ENCODE measurements around the gene RNF41. TPM values are rescaled to one million over a fixed set of nuclear protein-coding genes. Genes with fewer than 3 reads are reported as not detected.

The RNF41 gene
- total RNA-seq, 1 experiment from 2014 or later, result 54.9 TPM

DNA sequence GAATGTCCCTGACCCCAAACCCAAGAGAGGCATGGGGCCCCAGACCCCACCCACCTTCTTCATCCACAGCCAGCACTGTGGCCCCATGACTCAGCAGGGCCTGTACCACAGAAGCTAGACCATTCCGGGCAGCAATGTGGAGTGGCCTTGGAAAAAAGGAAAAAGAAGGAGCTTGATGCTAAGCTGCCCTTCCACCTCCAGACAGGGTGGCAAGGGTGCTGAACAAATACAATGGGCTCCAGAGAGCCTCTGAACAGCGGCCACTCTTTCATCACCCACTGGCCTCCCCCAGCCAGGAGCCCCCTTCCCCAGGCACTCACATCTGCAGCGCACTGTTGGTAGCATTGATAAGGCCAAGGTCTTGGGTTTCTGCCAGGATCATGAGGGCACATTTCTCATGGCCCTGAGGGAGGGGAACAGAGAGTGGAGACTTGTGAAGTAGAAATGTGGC lies 22.0 kb upstream of the RNF41 start:
- no peak for DNase-seq (ENCODE audit: low read depth)

DNA sequence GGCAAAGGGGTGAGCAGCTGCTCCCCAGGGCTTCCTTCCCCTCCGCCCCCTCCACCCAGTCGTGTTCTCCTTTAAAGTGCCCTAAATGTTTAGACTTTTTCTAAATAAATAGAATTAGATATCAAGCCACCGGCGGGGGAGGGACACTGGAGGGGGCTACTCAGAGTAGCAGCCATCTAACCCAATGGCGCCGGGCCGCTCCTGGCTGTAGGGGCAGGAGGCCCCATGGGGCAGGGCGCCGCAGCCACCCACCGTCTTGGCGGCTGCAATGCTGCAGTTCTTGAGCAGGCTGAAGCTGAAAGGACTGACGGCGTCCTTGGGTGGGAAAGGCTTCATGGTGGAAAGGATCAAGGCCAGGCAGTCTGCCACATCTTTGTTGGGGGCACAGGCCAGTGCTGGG lies 21.3 kb upstream of the RNF41 start:
- DNase-seq (ENCODE audit: low read depth), result no peak

DNA sequence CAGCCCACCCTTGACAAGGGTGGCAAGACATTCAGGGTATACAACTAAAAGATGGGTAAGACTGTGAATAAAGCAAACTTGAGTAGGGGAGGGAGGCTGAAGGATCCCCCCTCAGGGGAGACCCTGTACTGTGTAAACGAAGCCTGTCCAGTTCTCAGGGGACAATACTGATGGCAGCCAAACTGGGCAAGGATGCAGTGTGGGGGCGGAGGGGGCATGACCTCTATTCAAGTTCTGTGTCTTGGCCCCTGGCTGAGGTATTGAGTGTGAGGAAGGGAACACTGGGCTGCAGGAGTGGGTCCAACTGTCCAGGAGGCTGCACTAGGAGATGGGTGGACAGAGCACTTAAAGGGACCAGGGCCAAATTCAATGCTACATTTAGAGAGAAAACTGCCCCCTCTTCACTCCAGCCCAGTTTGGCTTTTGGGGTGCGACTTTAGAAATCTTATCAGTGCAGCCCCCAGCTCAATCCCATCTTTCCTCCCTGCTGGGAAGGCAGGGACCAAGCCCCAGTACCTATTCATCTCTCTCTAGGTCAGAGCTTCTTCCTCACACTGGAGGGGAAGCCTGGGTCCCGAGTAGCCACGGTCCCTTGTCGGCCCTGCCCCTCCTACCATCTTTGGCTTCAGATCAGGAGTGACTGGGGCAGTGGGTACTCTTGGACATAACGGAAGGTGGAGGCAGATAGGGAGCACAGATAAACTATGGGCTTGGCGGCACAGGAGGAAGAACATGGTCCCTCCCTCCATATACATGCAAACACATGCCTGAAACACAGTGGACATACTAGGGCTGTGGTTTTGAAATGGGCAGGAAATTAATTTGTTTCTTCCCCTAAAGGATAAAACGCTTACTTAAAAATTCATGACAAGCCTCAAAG lies 19.9 kb upstream of the RNF41 start:
- DNase-seq (ENCODE audit: low read depth), result no peak

DNA sequence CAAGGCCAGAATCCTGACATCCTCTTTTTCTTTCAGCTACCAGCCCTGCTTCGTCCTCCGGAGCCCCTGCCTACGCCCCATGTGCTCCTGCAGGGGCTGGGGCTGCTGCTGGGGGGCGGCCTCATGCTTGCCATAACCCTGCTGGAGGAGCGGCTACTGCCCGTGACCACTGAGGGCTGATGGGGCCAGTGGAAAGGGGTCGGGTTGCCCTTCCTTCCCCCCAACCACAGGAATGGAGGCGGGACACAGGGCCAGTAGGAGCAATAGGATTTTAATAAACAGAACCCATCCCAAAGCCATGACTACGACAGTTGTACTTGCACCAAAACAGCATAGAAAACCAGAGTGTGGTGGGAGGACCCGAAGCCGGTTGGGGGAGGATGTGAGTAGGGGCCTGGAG lies 15.8 kb upstream of the RNF41 start:
- no peak for DNase-seq (ENCODE audit: low read depth)

DNA sequence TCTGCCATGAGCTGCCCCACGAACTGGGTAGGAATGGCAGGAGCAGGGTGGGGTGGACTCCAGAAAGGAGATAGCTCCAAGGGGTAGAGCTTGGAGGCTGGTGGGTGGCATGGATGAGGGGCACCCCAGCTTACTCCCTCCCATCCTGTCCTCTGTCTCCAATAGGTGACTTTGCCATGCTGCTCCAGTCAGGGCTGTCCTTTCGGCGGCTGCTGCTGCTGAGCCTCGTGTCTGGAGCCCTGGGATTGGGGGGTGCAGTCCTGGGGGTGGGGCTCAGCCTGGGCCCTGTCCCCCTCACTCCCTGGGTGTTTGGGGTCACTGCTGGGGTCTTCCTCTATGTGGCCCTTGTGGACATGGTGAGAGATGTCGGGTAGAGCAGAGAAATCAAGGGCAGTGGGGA lies 15.3 kb upstream of the RNF41 start:
- no peak for DNase-seq (ENCODE audit: low read depth)

DNA sequence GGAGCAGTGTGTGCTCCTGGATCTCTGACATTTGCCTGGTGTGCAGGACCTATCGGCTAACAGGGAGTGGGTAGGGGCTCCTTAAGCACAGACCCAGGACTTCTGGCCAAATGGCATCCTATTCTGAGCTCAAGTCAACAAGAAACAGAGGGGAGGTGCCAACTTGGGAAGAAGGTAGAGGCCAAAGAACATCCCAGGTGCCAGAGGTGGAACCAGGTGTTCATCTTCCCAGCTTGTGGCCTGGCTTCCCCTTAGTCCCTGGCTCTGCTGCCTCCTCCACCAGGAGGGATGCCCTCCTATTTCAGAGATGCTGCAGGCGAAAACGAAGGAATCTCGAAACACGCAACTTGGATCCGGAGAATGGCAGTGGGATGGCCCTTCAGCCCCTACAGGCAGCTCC lies 14.4 kb upstream of the RNF41 start:
- DNase-seq (ENCODE audit: low read depth), result no peak

DNA sequence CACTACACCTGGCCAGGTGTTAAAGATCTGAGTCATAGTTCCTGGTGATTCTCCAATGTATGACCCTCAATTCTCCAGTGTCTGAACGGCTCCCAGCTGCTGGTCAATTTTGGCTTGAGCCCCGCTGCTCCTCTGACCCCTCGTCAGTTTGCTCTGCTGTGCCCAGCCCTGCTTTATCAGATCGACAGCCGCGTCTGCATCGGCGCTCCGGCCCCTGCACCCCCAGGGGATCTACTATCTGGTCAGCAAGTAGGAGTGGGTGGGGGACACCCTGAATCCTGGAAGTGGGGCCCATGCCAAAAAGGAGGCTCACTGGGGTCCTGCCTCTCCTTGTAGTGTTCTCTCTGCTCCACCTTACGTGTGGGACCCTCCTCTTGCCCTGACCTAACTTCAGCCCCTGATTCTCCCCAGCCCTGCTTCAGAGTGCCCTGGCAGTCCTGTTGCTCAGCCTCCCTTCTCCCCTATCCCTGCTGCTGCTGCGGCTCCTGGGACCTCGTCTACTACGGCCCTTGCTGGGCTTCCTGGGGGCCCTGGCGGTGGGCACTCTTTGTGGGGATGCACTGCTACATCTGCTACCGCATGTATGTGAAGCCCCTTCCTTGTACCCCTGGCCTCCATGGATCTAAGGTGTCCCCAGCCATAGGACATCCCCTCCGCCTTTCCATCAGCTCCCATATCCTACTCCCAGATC lies 13.2 kb upstream of the RNF41 start:
- no peak for DNase-seq (ENCODE audit: low read depth)

DNA sequence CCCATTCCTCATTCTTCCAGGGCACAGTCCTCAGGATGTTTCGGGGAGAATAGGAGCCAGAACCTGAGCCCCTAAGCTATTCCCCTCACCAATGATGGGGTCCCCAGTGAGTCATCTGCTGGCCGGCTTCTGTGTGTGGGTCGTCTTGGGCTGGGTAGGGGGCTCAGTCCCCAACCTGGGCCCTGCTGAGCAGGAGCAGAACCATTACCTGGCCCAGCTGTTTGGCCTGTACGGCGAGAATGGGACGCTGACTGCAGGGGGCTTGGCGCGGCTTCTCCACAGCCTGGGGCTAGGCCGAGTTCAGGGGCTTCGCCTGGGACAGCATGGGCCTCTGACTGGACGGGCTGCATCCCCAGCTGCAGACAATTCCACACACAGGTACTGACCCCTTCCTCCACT lies 9.5 kb upstream of the RNF41 start:
- DNase-seq (ENCODE audit: low read depth), result no peak

DNA sequence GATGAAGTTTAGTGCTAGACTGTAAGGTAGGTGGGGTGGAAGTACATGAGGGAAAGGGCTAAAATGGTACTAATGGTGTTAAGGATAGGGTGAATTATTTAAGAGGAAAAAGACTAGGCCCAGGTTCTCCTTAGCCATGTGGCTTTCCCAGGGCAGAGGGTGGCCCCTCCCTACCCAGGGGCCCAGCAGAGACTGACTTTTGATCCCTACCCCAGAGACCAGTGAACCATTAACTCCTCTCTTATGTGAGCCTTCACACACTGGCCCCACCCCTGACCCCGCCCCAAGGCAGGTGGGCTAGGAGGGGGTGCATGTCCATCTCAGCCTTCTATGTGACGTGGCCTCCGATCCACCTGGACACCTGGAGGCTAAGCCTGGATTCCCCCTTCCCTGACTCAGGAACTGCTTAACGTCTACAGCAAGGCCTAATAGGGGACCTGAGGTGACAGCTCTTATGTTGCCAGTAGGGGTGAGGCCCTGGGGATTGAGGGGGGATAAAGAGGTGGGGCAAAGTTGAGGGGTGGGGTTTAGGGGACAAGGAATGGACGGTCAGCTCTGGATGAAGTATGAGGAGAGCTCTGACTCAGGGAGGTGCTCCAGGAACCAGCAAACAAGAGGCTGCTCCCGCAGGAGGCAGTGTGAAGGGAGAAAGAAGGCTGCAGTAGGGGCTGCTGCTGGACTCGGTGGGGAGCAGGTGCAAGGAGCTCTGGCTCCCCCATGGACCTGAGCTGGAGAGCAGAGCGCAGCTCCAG lies 8.9 kb upstream of the RNF41 start:
- DNase-seq (ENCODE audit: low read depth), result no peak

DNA sequence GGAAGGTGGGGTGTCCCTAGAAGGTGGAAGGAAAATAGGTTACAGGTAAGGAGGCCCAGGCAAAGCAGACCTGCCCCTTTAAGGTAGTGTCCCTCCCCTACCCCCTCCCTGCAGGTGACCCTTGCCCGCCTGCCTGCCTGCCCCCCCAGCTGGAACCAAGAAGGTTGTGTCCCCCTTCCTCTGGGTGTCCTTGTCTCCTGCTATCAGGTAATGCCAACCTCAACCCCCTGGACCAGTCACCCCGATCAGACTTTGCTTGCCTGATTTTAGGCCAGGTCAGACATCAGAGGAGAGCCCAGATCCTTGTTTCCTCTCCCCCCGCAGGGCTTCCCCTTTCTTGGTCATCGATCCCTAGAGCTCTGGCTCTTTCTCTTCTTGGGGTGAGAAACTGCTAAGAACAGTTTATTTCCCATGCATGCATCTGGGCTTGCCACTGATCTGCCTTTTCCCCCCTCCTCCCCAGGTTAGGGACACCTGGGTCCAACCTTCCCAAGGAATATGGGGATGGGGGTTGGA lies 8.3 kb upstream of the RNF41 start, which contains the start of gene SLC39A5:
TSS of gene SLC39A5 (plus strand) at position 136 of the 516 bp plus-strand sequence. CDS start 1,224 bp downstream, outside the sequence.
- no peak for DNase-seq (ENCODE audit: low read depth)

DNA sequence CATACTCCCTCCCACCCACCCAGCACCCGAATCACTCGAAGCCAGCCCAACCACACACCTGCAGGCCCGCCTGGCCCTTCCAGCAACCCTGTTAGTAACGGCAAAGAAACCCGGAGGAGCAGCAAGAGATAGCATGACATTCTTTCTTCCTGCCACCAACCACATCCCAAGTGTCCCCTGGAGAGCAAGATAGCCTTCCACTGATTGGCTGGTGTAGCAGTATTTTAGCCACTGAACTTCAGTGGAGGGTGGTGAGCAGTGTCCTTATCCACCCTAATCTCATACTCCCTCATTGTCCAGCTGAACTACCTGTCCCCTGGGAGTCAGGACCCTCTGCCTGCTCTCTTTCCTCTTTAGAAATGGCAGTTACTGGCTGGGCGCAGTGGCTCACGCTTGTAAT lies 7.4 kb upstream of the RNF41 start:
- DNase-seq (ENCODE audit: low read depth), result no peak

DNA sequence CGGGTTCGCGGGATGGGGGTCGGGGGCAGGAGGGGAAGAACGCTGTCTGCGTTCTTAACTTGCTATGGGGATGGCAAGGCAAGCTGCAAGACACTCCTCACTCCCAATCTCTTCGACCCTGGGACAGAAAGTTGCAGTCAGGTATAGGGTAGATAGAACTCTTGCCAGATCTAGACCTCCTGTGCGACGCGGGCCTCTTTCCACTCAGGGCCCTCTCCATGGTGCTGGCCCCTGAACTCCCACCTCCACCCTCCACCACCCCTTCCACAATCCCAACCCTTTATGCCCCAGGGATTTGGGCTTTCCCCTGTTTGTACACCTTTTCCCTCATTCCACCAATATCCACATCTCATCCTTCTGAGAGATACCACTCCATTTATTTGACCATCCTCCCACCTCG lies 3.2 kb upstream of the RNF41 start:
- no peak for DNase-seq (ENCODE audit: low read depth)

DNA sequence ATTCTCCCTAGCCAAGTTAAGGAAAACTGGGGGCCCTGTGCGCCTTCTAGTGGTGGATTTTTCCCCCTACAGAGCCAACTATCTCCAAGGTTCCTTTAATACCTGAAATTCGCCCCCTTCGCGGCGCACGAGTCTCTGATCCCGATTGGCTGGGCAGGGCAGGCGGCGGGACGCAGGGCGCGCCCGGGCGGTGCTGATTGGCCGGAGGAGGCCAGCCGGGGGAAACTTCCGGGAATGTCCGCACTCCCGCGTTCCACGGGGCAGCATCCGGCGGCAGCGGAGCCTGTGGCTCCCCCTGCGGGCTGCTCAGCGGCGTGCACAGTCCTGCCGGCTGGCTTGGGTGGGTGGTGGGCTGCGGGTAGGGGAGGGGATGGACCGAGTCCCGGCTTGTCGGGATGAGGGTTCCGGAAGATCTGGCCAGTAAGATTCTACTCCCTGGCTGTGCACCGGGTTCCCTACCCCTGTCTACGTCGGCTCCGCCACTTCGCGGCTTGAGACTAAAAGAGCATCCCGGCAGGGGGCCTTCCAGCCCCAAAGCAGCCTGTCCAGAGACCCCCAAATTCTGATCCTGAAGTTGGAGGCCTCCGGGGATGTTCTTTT lies 2.5 kb upstream of the RNF41 start, which contains the start of gene NABP2:
TSS of gene NABP2 (plus strand) at position 241 of the 600 bp plus-strand sequence. CDS start 515 bp downstream, outside the sequence.
- DNase-seq (ENCODE audit: low read depth), result peak; percentile 98

DNA sequence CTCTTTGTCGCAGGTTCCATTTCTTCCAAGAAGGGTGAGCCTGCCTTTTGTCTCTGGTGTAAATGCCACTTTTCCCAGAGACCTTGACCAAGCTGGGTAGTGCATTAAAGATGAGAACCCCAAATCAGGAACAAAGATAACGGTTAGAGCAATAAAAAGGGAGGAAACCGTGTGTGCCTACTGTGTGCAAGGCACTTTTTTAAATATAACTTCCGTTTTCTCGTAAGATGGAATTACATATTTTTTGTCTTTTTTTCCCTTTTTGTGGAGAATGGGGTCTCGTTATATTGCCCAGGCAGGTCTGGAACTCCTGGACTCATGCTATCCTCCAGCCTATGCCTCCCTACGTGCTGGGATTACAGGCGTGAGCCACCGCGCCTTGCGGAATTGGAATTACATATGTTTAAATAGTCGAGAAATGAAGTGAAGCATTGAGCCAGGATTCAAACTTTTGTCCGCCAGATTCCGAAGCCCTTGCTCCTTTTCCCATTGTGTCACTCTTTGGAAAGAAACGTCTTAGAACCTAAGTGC lies 1.9 kb upstream of the RNF41 start:
- DNase-seq (ENCODE audit: low read depth), result no peak

DNA sequence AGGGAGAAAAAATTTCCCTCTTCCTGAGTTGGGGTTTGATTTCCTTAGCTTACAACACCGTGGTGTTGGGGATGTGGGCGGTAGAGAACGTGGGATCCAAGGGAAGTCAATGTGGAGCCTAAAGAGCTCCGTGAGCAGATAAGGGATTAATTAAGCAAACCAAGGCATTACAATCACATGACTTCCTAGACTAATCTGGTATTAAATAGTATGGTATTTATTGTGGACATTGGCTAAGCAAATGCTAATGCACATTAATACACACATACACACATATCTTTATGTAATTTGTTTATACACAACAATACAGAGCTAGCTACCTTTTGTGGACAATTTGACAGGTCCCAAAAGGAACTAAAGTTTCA lies 791 bp upstream of the RNF41 start:
- DNase-seq (ENCODE audit: low read depth), result no peak

DNA sequence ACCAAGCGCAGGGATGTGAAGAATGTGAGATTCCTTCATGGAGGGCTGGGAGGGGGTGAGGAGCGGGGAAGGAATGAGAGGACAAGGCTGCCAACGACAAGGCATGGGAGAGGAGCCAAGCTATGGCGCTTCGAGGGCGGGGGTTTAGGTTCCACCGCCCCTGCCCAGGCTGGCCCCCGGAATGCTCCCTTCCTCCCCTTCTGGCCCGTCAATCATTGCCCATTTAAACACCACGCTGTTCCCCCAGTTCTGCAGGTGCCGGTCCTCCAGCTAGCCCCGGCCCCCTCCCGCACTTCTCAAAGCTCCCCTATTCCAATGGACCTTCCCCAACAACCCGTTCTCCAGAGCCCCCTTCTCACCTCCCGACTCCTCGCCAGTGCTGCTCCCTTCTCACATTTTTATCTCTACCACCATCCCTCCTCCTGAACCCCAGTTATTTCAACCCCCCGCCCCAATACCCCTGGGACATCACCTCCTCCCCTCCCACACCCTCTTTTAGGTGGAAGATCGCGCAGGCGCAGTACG lies 428 bp downstream of the RNF41 start:
- peak; percentile 77 for DNase-seq (ENCODE audit: low read depth)

DNA sequence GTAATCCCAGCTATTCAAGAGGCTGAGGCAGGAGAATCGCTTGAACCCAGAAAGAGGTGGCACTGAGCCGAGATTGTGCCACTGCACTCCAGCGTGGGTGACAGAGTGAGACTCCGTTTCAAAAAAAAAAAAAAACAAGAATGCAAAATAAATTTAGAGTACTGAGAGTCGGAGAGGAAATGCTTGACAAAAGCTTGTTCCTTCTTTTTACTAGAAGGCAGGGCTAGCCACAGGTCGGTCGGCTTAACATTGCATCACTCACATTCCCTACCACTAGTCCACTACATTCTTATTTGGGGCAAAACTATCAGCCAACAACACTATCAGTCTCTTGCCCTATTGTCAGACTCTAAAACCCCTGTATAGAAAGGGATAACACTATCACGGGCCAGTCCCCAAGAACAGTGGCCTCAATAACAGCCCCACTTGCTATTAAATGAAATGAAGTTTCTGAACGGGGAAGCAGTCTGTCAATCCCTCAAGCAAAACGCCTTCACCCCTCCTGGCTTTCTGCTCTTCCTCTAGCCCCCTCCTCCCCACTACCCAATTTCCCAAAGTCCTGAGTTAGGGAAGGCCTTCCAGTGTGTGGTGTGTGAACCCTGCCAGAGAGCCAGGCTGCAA lies 1.0 kb downstream of the RNF41 start:
- DNase-seq (ENCODE audit: low read depth), result peak; percentile 53

DNA sequence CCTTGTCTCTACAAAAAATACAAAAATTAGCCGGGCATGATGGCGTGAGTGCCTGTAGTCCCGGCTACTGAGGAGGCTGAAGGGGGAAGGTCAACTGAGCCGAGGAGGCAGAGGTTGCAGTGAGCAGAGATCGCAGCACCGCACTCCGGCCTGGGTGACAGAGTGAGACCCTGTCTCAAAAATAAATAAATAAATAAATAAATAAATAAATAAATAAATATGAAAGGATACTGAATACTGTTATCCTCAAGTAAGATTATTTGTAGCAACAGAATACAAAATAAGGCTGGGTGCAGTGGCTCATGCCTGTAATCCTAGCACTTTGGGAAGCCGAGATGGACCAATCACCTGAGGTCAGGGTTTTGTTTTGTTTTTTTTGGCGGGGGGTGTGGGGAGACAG lies 1.9 kb downstream of the RNF41 start:
- DNase-seq (ENCODE audit: low read depth), result no peak

DNA sequence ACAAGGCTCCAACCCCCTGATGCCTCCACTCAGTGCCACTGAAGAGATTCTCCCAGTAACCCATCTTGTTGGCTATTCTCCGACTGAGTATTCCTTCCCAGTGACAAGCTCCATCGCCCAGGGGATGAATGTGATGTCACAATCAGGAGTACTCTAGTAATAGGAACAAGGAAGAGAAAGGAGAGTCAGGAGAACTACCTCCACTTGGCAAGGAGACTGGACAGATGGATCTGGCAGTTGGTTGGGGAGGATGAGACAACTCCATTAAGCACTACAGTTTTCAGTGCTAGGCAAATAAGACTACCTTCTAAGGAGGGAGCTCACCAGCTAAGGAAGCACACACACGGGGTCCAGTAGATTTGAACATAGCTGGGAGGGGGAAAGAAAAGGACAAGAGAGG lies 5.3 kb downstream of the RNF41 start:
- DNase-seq (ENCODE audit: low read depth), result no peak

DNA sequence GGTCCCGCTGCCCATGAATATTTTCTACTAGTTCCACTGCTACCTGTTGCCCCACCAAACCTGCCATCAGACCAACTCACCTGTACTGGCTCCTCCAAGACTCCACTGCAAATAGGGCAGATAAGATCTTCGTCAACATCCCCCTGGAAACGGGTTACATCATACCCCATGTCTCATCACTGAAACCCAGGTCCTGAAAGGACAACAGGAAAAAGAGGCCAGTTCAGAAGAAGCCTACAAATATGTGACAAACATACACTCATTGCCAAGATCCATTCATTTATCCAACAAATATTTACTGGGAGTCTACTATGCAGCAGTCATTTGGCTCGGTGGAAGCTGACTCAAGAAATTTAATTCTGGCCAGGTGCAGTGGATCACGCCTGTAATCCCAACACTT lies 7.8 kb downstream of the RNF41 start:
- no peak for DNase-seq (ENCODE audit: low read depth)

DNA sequence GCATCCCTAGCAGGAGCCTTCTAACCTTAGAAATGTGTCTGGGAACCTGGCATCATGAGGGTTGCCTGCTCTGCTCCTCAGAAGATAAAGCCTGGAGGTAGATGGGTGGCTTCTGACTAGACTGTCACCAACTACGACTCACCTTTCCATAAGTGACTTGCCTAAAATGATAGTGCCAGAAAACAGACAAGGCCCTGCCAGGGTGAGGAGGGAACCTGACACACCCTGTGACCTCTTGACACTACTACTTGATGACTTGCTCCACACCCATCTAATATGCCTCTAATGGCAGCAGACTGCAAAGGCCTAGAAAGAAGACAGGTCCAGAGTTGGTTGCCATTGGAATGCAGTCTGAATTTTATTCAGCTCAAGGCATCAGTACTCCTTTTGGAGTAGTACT lies 9.4 kb downstream of the RNF41 start:
- no peak for DNase-seq (ENCODE audit: low read depth)

All from M059J (cell line).